GM18526 (cell line): Measurements from ENCODE around the gene SLC29A1.

Experiments used
- POLR2A ChIP-seq: IDR thresholded peaks from 3 replicates; pipeline ENCODE4 v1.6.1; 2011; ENCODE audit not compliant: insufficient read length; ENCODE audit errors: extremely low read depth

The SLC29A1 gene

GRCh38 chr6:44227148-44227793 lies 3.9 kb downstream of the SLC29A1 start:
- TF ChIP-seq POLR2A: no peak

- TF ChIP-seq POLR2A: no peak
These were observed 4.6 kb downstream of the SLC29A1 start for GRCh38 chr6:44228031-44228430.

DNA sequence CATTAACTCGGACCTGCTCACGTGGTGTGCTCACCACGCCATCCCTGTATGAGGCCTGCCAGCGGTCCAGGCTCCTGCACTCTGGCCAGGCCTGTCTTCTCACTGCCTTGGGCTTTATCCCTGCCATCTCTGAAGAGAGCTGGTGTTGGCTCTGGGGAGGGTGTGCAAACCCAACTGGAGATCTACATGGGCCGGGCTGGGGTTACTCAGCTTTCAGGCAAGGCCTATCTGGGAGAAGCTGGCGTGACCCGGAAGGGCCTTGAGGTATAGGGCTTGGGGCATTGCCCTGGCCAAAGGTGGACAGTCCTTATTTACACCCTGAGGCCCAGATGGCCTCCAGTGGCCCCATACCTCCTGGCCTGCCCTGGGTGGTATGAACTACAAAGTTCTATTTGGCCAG lies 5.0 kb downstream of the SLC29A1 start:
- TF ChIP-seq POLR2A: no peak

- TF ChIP-seq POLR2A: no peak
These were observed 5.4 kb downstream of the SLC29A1 start for GRCh38 chr6:44228836-44229235.

DNA sequence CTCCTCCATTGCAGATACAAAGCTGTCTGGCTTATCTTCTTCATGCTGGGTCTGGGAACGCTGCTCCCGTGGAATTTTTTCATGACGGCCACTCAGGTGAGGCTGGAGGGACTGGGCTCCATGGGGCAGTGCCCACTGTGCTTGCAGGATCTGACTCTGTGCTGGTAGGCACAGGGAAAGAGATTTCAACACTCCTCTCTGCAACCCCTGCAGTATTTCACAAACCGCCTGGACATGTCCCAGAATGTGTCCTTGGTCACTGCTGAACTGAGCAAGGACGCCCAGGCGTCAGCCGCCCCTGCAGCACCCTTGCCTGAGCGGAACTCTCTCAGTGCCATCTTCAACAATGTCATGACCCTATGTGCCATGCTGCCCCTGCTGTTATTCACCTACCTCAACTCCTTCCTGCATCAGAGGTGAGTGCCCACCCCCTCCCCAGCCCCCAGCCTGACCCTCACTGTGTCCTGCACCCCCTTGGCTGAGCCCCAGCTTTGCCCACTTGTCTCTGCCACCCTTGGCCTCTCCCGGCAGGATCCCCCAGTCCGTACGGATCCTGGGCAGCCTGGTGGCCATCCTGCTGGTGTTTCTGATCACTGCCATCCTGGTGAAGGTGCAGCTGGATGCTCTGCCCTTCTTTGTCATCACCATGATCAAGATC lies 6.1 kb downstream of the SLC29A1 start:
- TF ChIP-seq POLR2A: no peak

DNA sequence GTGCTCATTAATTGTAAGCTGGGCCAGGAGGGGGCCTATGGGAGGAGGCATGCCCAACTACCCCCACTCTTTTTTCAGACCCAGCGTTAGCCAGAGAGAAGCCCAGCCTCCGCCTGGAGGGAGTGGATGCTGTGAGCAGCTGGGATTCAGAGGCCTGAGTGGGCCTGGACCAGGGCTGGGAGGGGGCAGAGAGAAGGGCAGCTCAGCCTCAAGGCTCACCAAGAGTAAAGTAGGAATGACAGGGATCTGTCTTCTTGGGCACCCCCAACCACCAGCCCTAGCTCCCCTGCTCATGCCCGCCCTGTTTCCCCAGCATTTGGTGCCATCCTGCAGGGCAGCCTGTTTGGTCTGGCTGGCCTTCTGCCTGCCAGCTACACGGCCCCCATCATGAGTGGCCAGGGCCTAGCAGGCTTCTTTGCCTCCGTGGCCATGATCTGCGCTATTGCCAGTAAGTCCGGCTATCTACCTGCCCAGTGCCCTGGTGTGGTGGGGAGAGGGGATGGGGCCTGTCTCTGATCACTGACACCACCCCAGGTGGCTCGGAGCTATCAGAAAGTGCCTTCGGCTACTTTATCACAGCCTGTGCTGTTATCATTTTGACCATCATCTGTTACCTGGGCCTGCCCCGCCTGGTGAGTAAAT lies 6.8 kb downstream of the SLC29A1 start:
- TF ChIP-seq POLR2A: no peak

- no peak for TF ChIP-seq POLR2A
These were observed 9.5 kb downstream of the SLC29A1 start for GRCh38 chr6:44232676-44233566.

- TF ChIP-seq POLR2A: no peak
These were observed 10.2 kb downstream of the SLC29A1 start for GRCh38 chr6:44233567-44234100.

DNA sequence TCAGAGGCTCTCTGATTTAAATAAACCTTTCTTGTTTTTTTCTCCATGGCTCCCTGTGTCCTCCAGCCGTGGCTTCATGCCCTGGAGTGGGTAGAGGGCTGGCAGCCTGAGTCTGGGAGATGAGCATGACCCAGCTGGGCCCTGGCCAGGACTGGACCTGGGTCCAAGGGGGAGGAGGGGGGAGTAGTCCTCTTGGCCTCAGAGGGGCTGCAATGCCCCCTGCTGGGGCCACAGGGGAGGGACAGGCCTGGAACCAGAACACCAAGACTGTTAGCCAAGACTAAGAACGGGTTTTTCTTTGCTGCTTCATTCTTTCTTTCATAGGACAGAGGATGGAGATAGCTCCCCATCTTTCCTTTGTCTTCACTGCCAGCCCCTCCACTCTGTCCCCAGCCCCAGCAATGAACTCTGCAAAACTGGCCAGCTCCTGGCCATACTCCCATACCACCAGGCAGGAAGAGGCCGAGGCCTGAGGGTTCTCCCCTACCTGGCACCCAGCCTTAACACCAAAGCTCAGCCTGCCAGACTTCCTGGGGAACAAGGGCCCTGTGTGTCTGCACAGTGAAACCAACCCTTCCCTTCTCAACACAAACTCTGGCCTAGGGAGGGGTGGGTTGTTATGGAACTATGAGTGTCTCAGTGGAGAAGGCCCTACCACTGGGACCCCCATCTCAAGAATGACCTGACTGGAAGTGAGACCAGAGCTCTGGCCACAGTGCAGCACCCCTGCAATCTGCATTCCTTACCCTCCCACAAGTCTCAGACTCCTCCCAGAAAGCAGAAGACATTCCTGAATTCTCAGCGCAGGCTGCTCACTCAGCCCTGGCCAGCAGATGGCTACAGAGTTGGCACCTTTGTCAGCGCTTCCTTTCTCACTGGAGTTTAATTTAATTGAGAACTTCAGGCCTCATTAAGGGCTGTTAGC lies 11.0 kb downstream of the SLC29A1 start:
- TF ChIP-seq POLR2A: no peak

DNA sequence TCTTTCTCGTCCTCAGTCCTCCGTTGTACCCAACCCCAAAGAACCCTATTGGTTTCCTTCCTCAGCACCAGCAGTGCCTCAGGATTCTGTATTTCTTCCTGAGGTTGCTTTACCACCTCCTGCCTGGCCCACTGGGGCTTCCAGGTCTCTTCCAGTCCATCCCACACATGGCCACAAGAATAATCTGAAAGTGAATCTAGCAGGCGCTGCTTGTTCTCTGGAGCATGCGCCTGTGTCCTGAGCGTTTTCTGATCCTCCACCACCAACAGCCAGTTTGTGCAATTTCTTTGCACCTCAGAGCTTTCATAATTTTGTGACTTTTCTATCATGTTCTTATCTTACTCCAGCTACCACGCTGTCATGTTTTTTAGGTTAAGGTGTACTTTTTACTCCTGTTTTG lies 11.9 kb downstream of the SLC29A1 start:
- TF ChIP-seq POLR2A: no peak

DNA sequence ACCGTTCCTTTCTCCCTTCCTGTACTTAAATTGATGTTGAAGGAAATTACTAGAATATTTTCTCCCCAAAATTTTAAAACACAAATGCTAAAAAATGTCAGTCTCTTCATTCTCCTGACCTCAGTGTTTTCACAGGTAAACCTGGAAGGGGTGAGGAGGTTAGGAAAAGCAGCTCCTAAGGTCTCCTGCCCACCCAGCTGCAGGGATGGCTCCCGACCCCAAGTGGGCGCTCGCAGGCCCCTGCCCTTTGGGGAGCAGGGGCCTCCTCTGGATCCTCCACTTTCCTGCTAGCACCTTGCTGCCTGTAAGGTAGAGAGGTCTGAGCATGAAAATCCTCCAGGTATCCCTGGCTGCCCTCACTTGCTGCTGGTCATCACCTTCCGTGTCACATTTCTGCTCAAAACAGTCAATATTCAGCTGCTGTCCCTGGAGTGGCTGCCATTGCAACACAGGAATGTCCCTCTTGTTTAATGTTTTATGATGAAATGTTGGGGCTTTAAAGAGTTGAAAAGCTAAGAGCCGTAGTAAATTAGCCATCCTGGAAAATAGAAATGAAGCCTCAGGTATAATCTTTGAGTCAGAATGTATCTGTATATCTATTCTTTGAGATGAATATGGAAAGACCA lies 12.6 kb downstream of the SLC29A1 start:
- no peak for TF ChIP-seq POLR2A

- TF ChIP-seq POLR2A: no peak
These were observed 13.8 kb downstream of the SLC29A1 start for GRCh38 chr6:44237021-44237812.
